Liver (tissue), 3 donors: ENCODE results near the gene ZNF891.

ENCODE experiments used
- ATF3 ChIP-seq: IDR thresholded peaks from 2 replicates; pipeline ENCODE4 v1.6.1; 2016; ENCODE audit warnings: antibody characterized with exemption
- CTCF ChIP-seq: fragments of 150-350 bp; IDR thresholded peaks from 2 replicates; pipeline ENCODE4 v1.5.1; 2017; ENCODE audit warnings: improper control_type of control experiment, low read depth, low read length; ENCODE audit not compliant: missing input control
- HNF4A ChIP-seq, 2 donors: conservative IDR thresholded peaks; 2 replicates each; pipeline ENCODE4 v1.6.1; 2016; ENCODE audit warnings: antibody characterized with exemption in 2 of 2, mild to moderate bottlenecking in 2 of 2
- RAD21 ChIP-seq, 2 donors: IDR thresholded peaks; 2 replicates each; pipeline ENCODE4 v1.6.1; 2016; ENCODE audit warnings: antibody characterized with exemption in 2 of 2, mild to moderate bottlenecking in 2 of 2
- REST ChIP-seq: IDR thresholded peaks from 2 replicates; pipeline ENCODE4 v1.6.1; 2016; ENCODE audit warnings: antibody characterized with exemption, mild to moderate bottlenecking
- RXRA ChIP-seq, 2 donors: IDR thresholded peaks; 2 replicates each; pipeline ENCODE4 v1.6.1; 2017 to 2018; ENCODE audit warnings: antibody characterized with exemption in 2 of 2, mild to moderate bottlenecking in 1 of 2
- TAF1 ChIP-seq: conservative IDR thresholded peaks from 2 replicates; pipeline ENCODE4 v1.6.1; 2016; ENCODE audit warnings: antibody characterized with exemption, mild to moderate bottlenecking
- YY1 ChIP-seq: IDR thresholded peaks from 2 replicates; pipeline ENCODE4 v1.6.1; 2016; ENCODE audit warnings: antibody characterized with exemption, mild to moderate bottlenecking
- donor health status: healthy.
- donor health status: healthy.

- TF ChIP-seq CTCF, result no peak
- TF ChIP-seq YY1, result no peak
- TF ChIP-seq HNF4A (conservative IDR thresholded peaks at IDR 0.05), result no peak
- TF ChIP-seq ATF3, result no peak
- no peak for TF ChIP-seq REST
- TF ChIP-seq RAD21 (IDR thresholded peaks at IDR 0.05), result no peak
- no peak for TF ChIP-seq RXRA (IDR thresholded peaks at IDR 0.05)
- TF ChIP-seq TAF1, result no peak
These were observed 23.0 kb downstream of the ZNF891 start for GRCh38 chr12:133107121-133107520.
